B cell (primary cell): Measurements from ENCODE around the gene ANKRD24. TPM values are rescaled to one million over a fixed set of nuclear protein-coding genes. Genes with fewer than 3 reads are reported as not detected.

ENCODE experiments used
- ATAC-seq: fragments of 200-7000 bp; cut with Tn5 transposase; one replicate; pipeline ENCODE4 v1.10.0; 2021; ENCODE audit warnings: low read depth, mild to moderate bottlenecking, moderate number of reproducible peaks, moderate library complexity
- CTCF ChIA-PET: fragments of 350-600 bp; sonication (Branson Sonifier 250); formaldehyde crosslinking; loops from one replicate; lab custom pipeline; 2021; ENCODE audit warnings: antibody characterized with exemption, inconsistent platforms; lab: Charles Lee
- POLR2A ChIA-PET: fragments of 350-600 bp; sonication (Branson Sonifier 250); formaldehyde crosslinking; loops from one replicate; lab custom pipeline; 2021; ENCODE audit warnings: antibody characterized with exemption; lab: Charles Lee
- DNase-seq: peaks from one replicate; pipeline ENCODE4 v3.0.0; 2013
- H2AFZ ChIP-seq: 2 replicates; pipeline ENCODE4 v1.6.1; 2012; ENCODE audit warnings: mild to moderate bottlenecking, low read depth, low read length; ENCODE audit not compliant: insufficient read depth, poor library complexity, severe bottlenecking
- H3K27ac ChIP-seq, 2 donors: 1 replicate in 1 of 2; 2 replicates in 1 of 2; pipeline ENCODE4 v1.5.1; 2012 to 2013; ENCODE audit warnings: low read length in 2 of 2, mild to moderate bottlenecking in 2 of 2, moderate library complexity in 1 of 2
- H3K27me3 ChIP-seq, 4 experiments: fragments of 200-600 bp in 1 of 4; sonication (generic) in 1 of 4; replicated peaks in 1 of 4; 1 replicate in 2 of 4; 2 replicates in 2 of 4; pipeline versions ENCODE4 v1.6.1 to v1.7.0; 2013 to 2016; ENCODE audit warnings: low read length in 3 of 4, mild to moderate bottlenecking in 2 of 4, mixed read lengths in 1 of 4, moderate library complexity in 1 of 4; ENCODE audit not compliant: insufficient read depth in 4 of 4, control insufficient read depth in 3 of 4; ENCODE audit errors: control extremely low read depth in 1 of 4
- H3K36me3 ChIP-seq, 2 experiments: replicated peaks in 1 of 2; 1 replicate in 1 of 2; 2 replicates in 1 of 2; pipeline versions ENCODE4 v1.6.1 to v1.7.1; 2013; ENCODE audit warnings: low read length in 1 of 2; ENCODE audit not compliant: insufficient read depth in 2 of 2, control insufficient read depth in 1 of 2; ENCODE audit errors: control extremely low read depth in 1 of 2, extremely low read depth in 1 of 2
- H3K4me1 ChIP-seq, 2 donors: fragments of 200-600 bp in 1 of 2; sonication (generic) in 1 of 2; 1 replicate in 1 of 2; 2 replicates in 1 of 2; pipeline versions ENCODE4 v1.5.1 to v1.6.1; 2013 to 2017; ENCODE audit warnings: low read length in 2 of 2; ENCODE audit not compliant: control insufficient read depth in 2 of 2, insufficient read depth in 2 of 2
- H3K4me2 ChIP-seq: replicated peaks from 2 replicates; pipeline ENCODE3; 2012; ENCODE audit warnings: mild to moderate bottlenecking, low read depth, low read length; ENCODE audit not compliant: poor library complexity, severe bottlenecking
- H3K4me3 ChIP-seq, 5 experiments: fragments of 200-600 bp in 1 of 5; sonication (generic) in 1 of 5; 1 replicate in 3 of 5; 2 replicates in 2 of 5; pipeline versions ENCODE4 v1.5.1 to v1.7.0; 2011 to 2016; ENCODE audit warnings: low read length in 4 of 5, mild to moderate bottlenecking in 4 of 5, low read depth in 2 of 5, control low read depth in 1 of 5, moderate library complexity in 1 of 5; ENCODE audit not compliant: insufficient read depth in 1 of 5; ENCODE audit errors: control extremely low read depth in 1 of 5, extremely low read depth in 1 of 5
- H3K79me2 ChIP-seq: fragments of 200-600 bp; sonication (generic); one replicate; pipeline ENCODE4 v1.6.0; 2016; ENCODE audit warnings: low read length; ENCODE audit not compliant: control insufficient read depth, insufficient read depth
- H3K9ac ChIP-seq: fragments of 200-600 bp; sonication (generic); 2 replicates; pipeline ENCODE4 v1.6.1; 2017; ENCODE audit warnings: mild to moderate bottlenecking, low read length, moderate library complexity
- H3K9me3 ChIP-seq, 3 donors: one replicate each; pipeline versions ENCODE4 v1.6.1 to v1.7.1; 2013; ENCODE audit warnings: low read length in 2 of 3; ENCODE audit not compliant: control insufficient read depth in 2 of 3, insufficient read depth in 1 of 3; ENCODE audit errors: control extremely low read depth in 1 of 3
- H4K20me1 ChIP-seq: 2 replicates; pipeline ENCODE4 v1.6.0; 2012; ENCODE audit warnings: mild to moderate bottlenecking, low read length; ENCODE audit not compliant: insufficient read depth, control insufficient read depth, poor library complexity, severe bottlenecking
- H3K27ac Mint-ChIP-seq: one replicate; pipeline ENCODE4 v1.8.0; 2021; ENCODE audit warnings: mixed read lengths
- H3K27me3 Mint-ChIP-seq: one replicate; pipeline ENCODE4 v1.8.0; 2021; ENCODE audit warnings: mixed read lengths
- H3K4me1 Mint-ChIP-seq: one replicate; pipeline ENCODE4 v1.8.0; 2021; ENCODE audit warnings: mixed read lengths
- H3K4me3 Mint-ChIP-seq: one replicate; pipeline ENCODE4 v1.8.0; 2021; ENCODE audit warnings: mixed read lengths
- H3K9me3 Mint-ChIP-seq: one replicate; pipeline ENCODE4 v1.8.0; 2022; ENCODE audit warnings: mixed read lengths; ENCODE audit not compliant: insufficient read depth
- EZH2 ChIP-seq: IDR thresholded peaks from 2 replicates; pipeline ENCODE4 v1.6.1; 2012; ENCODE audit warnings: borderline replicate concordance, low read depth, mild to moderate bottlenecking, moderate library complexity, low read length; ENCODE audit not compliant: insufficient read depth, poor library complexity, severe bottlenecking
- WGBS: methylation state at CpG from one replicate; pipeline ENCODE4 v1.1.5; 2013; ENCODE audit warnings: missing lambda C conversion rate; ENCODE audit not compliant: insufficient coverage; 5-methylcytosine and 5-hydroxymethylcytosine counted together
- intact Hi-C: fragments of 100-400 bp; cut with micrococcal nuclease; formaldehyde crosslinking; loops from one replicate; pipeline ENCODE4 v1.10.0; 2022
- polyA plus RNA-seq: library from polyadenylated mRNA; depleted of rRNA; stranded (reverse); fragments of >200 nt; gene quantifications from 2 replicates; pipeline ENCODE4 v1.2.3, GENCODE V29; 2012
- total RNA-seq, 2 donors: library from RNA; stranded (reverse); fragments of 120-200 nt in 1 of 2; gene quantifications; 1 replicate in 1 of 2; 2 replicates in 1 of 2; pipeline versions ENCODE4 v1.2.3 to v1.2.4, GENCODE V29; 2013 to 2022
- TF ChIP-seq, protein P1 (sequence below): fragments of 200-600 bp; IDR thresholded peaks from one replicate; pipeline ENCODE4 v1.8.0; 2022; ENCODE audit warnings: antibody characterized with exemption, mild to moderate bottlenecking

Gene ANKRD24
- total and polyA plus RNA-seq, 2 donors (not counting 1 experiment from before 2014, with no cell fraction given), result 0.37 to 1.5 TPM

DNA sequence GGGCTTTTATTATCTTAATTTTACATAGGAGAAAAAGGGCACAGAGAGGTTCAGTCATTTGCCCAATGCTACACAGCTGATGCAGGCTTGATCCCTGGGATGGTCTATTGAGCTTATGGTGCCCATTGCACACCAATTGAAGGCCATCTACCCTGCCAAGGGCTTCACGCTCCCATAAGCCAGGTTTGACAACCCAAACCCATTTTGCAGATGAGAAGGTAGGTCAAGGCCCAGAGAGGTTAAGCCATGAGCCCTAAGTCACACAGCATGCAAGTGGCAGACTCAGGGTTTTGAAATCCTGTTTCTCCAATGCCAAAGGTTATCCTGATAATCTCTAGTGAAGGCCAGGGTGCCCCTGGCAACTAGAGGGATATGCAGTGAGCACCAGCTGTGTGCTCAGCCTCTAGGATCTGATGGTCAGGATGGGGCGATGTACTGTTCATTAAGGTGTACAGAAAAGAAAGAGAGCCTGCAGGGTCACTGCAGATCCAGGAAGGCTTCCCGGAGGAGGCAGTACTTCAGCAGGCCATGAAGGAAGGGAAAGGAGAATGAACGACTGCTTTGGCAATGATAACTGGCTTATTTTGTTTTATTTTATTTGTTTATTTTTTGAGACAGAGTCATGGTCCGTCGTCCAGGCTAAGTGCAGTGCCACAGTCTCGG is 20.9 kb upstream of the ANKRD24 start:
- Mint-ChIP-seq H3K27me3 (peaks cover 7% of the 10 kb centered on the region), H3K4me1 (no peaks in the 10 kb centered on the region), H3K4me3 (no peak overlapping the region), H3K27ac (no peak overlapping the region), H3K9me3 (no peaks in the 10 kb centered on the region)
- Histone ChIP-seq H4K20me1 (no peaks in the 10 kb centered on the region), H3K36me3 (no peaks in the 10 kb centered on the region), H3K4me3 (no peak overlapping the region), H3K27me3 (peaks cover 0 to 8% (median under 1%) of the 10 kb centered on the region in 4 experiments), H3K4me1 (no peaks in the 10 kb centered on the region), H3K27ac (no peak overlapping the region), H3K9ac (no peak overlapping the region), H2AFZ (no peak overlapping the region), H3K9me3 (no peaks in the 10 kb centered on the region), H3K79me2 (no peaks in the 10 kb centered on the region), H3K4me2 (no peak overlapping the region)
- POLR2A ChIA-PET, result interaction anchor here (0.6 kb wide), 1 partner anchor 40 kb away, joined by 8 read pairs; no protein-coding TSS in a partner anchor
- CTCF ChIA-PET, result interaction anchor here (0.8 kb wide), 1 partner anchor 20 kb away, joined by 3 read pairs; no protein-coding TSS in a partner anchor
- ATAC-seq (no peak), DNase-seq (no peak)
- intact Hi-C loops, result no loop called here
- 94% methylated on average over 4 of the region's 7 CpGs for WGBS
- TF ChIP-seq EZH2, result no peak
- TF ChIP-seq, protein P1, sequence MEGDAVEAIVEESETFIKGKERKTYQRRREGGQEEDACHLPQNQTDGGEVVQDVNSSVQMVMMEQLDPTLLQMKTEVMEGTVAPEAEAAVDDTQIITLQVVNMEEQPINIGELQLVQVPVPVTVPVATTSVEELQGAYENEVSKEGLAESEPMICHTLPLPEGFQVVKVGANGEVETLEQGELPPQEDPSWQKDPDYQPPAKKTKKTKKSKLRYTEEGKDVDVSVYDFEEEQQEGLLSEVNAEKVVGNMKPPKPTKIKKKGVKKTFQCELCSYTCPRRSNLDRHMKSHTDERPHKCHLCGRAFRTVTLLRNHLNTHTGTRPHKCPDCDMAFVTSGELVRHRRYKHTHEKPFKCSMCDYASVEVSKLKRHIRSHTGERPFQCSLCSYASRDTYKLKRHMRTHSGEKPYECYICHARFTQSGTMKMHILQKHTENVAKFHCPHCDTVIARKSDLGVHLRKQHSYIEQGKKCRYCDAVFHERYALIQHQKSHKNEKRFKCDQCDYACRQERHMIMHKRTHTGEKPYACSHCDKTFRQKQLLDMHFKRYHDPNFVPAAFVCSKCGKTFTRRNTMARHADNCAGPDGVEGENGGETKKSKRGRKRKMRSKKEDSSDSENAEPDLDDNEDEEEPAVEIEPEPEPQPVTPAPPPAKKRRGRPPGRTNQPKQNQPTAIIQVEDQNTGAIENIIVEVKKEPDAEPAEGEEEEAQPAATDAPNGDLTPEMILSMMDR, result no peak

GRCh38 chr19:4164262-4164661 is 18.2 kb upstream of the ANKRD24 start:
- peaks cover 0 to 11% (median 2%) of the 10 kb centered on the region in 4 experiments for H3K27me3 ChIP-seq
- H3K4me1 Mint-ChIP-seq, result no peaks in the 10 kb centered on the region
- TF ChIP-seq EZH2, result no peak
- TF ChIP-seq, protein P1, result no peak

More at GRCh38 chr19:4164262-4164661, 18.2 kb upstream of the ANKRD24 start:
- H3K4me3 Mint-ChIP-seq, result no peak overlapping the region
- Histone ChIP-seq H2AFZ (no peak overlapping the region), H3K9ac (no peak overlapping the region), H3K36me3 (no peaks in the 10 kb centered on the region), H3K4me3 (no peak overlapping the region), H3K9me3 (no peaks in the 10 kb centered on the region), H4K20me1 (no peaks in the 10 kb centered on the region), H3K27ac (no peak overlapping the region), H3K4me1 (no peaks in the 10 kb centered on the region), H3K4me2 (no peak overlapping the region), H3K79me2 (no peaks in the 10 kb centered on the region)
- ChIA-PET CTCF (interaction anchor here (0.7 kb wide), 1 partner anchor 472 kb away, joined by 3 read pairs; no protein-coding TSS in a partner anchor), POLR2A (no interaction called here)
- whole genome bisulfite sequencing, result 70% methylated on average over 10 of the region's 11 CpGs
- no peaks in the 10 kb centered on the region for H3K9me3 Mint-ChIP-seq
- no peak overlapping the region for H3K27ac Mint-ChIP-seq
- ATAC-seq, result no peak
- no peak for DNase-seq
- intact Hi-C loops, result no loop called here
- H3K27me3 Mint-ChIP-seq, result peaks cover 15% of the 10 kb centered on the region
